Stomach (tissue), 19 donors: ENCODE data around the gene VCY1B. TPM values are rescaled to one million over a fixed set of nuclear protein-coding genes. Genes with fewer than 3 reads are reported as not detected.
"Not testable (repeated sequence)": the region's sequence is repeated elsewhere in the genome, so short reads cannot be mapped to it uniquely, and the experiment has no call there.

ENCODE experiments used
- DNase-seq, 2 donors: peaks; one replicate each; pipeline versions ENCODE4 v3.0.0 to v3.0.0-alpha.2; 2013 to 2019
- H3K27ac ChIP-seq, 5 donors: fragments of 200-600 bp in 4 of 5; sonication (generic) in 4 of 5; one replicate each; pipeline ENCODE4 v1.5.1; 2013 to 2019; ENCODE audit warnings: mild to moderate bottlenecking in 1 of 5, moderate library complexity in 1 of 5
- H3K27me3 ChIP-seq, 3 donors: fragments of 200-600 bp; sonication (generic); one replicate each; pipeline ENCODE4 v1.5.1; 2017 to 2019; ENCODE audit warnings: mixed run types in 1 of 3
- H3K36me3 ChIP-seq, 4 donors: fragments of 200-600 bp; sonication (generic); 1 replicate in 3 of 4; 2 replicates in 1 of 4; pipeline ENCODE4 v1.5.1; 2016 to 2019
- H3K4me1 ChIP-seq, 4 donors: fragments of 200-600 bp; sonication (generic); one replicate each; pipeline ENCODE4 v1.5.1; 2016 to 2019
- H3K4me3 ChIP-seq, 4 donors: fragments of 200-600 bp; sonication (generic) in 3 of 4; one replicate each; pipeline ENCODE4 v1.5.1; 2016 to 2019; ENCODE audit warnings: mild to moderate bottlenecking in 1 of 4
- H3K9me3 ChIP-seq, 4 donors: fragments of 200-600 bp; sonication (generic); one replicate each; pipeline ENCODE4 v1.5.1; 2016 to 2019
- EP300 ChIP-seq: sonication (generic); formaldehyde crosslinking; IDR thresholded peaks from one replicate; pipeline ENCODE4 v1.6.1; 2017; ENCODE audit warnings: antibody characterized with exemption
- POLR2A ChIP-seq, 4 donors: fragments of 450-650 bp; IDR thresholded peaks; one replicate each; pipeline ENCODE4 v1.6.1; 2016; ENCODE audit warnings: antibody characterized with exemption in 4 of 4, control low read depth in 2 of 4, mild to moderate bottlenecking in 1 of 4, moderate library complexity in 1 of 4
- POLR2AphosphoS5 ChIP-seq, 3 donors: sonication (generic); formaldehyde crosslinking; IDR thresholded peaks; one replicate each; pipeline ENCODE4 v1.6.1; 2016; ENCODE audit warnings: antibody characterized with exemption in 3 of 3
- WGBS, 5 donors: extraction: QIAGEN DNeasy Blood & Tissue Kit in 3 of 5; methylation state at CpG; one replicate each; pipeline versions ENCODE4 v1.1.5 to v1.1.7; 2013 to 2018; 5-methylcytosine and 5-hydroxymethylcytosine counted together
- intact Hi-C: fragments of 100-400 bp; cut with DNase I; formaldehyde crosslinking; loops from one replicate; pipeline ENCODE4 v1.15.1; 2023; ENCODE audit warnings: low total_unique reads
- long read RNA-seq, 10 donors: transcript quantifications; one replicate each; lab custom pipeline, GENCODE V29; 2026
- polyA plus RNA-seq, 3 donors: library from polyadenylated mRNA; stranded (reverse); fragments of 200-250 nt; gene quantifications; one replicate each; pipeline ENCODE4 v1.2.3, GENCODE V29; 2013
- total RNA-seq, 5 donors: library from RNA; depleted of rRNA; stranded (reverse); fragments of >200 nt; gene quantifications; one replicate each; pipeline versions ENCODE4 v1.1.0 to v1.2.3, GENCODE V29; 2014 to 2016
- TF ChIP-seq, protein P1 (sequence below), 7 experiments: fragments of 450-650 bp in 4 of 7; fragments of 200-600 bp in 3 of 7; sonication (generic) in 3 of 7; IDR thresholded peaks; one replicate each; pipeline ENCODE4 v1.5.1; 2016 to 2019; ENCODE audit warnings: antibody characterized with exemption in 7 of 7, control low read depth in 2 of 7, mild to moderate bottlenecking in 1 of 7
- donor health status: healthy with polysubstance abuse.
- donor health status: Bipolar disorder and iron deficiency.
- donor health status: healthy.

The VCY1B gene
- total RNA-seq = not detected
- polyA plus RNA-seq = not detected
- long read RNA-seq, donor 1 = 0 reads
- long read RNA-seq, donor 2 = 0 reads
- long read RNA-seq, donor 3 = 0 reads
- long read RNA-seq, donor 4 = 0 reads
- long read RNA-seq, donor 5 = 0 reads
- long read RNA-seq, donor 6 = 0 reads
- long read RNA-seq, donor 7 = 0 reads
- long read RNA-seq, donor 8 = 0 reads
- long read RNA-seq, donor 9 = 0 reads
- long read RNA-seq, donor 10 = 0 reads

DNA sequence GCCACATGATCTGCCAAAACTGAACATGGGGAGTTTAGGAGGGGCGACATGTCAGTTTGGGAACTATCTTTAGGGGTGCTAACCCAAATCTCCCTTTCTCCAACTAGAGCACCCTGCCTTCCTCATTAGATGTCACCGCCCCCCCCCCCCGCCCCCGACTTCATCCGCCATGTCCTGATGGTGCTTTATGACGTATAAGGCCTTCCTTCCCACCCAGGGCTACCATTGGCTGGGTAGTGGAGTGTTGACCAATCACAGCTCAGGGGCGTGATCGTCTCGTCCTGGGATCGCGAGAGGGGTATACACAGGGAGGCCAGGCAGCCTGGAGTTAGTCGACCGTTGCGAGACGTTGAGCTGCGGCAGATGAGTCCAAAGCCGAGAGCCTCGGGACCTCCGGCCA, at the start of gene VCY1B:
Gene VCY1B, plus strand, starts transcription at position 301 of the 400 bp plus-strand sequence. Its CDS starts 63 bp downstream, at position 364.
- H3K4me1 ChIP-seq, H3K36me3 ChIP-seq, H3K27me3 ChIP-seq, intact Hi-C loops, H3K9me3 ChIP-seq, H3K4me3 ChIP-seq, H3K27ac ChIP-seq, DNase-seq: not testable (repeated sequence)
- no CpG with 5 or more reads among the region's 19 CpGs for WGBS, 5 donors

DNA sequence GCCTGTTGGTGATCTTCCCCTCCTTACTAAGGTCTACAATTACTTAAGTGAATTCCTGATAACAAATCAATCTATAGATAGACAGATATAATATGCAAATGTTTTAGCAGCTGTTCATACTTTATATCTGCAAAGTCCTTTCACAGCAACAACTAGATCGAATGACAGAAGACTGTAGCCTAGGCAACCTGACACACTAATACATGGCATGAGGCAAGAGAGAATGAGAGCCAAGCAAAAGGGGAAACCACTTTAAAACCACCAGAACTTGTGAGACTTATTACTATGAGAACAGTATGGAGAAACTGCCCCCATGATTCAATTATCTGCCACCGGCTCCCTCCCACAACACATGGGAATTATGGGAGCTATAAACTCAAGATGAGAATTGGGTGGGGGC, 44.1 kb upstream of the VCY1B start:
- H3K4me3 ChIP-seq, H3K36me3 ChIP-seq, H3K27ac ChIP-seq, H3K9me3 ChIP-seq, H3K4me1 ChIP-seq, intact Hi-C loops, H3K27me3 ChIP-seq, DNase-seq: not testable (repeated sequence)
- WGBS, 5 donors = no CpG with 5 or more reads among the region's 2 CpGs

DNA sequence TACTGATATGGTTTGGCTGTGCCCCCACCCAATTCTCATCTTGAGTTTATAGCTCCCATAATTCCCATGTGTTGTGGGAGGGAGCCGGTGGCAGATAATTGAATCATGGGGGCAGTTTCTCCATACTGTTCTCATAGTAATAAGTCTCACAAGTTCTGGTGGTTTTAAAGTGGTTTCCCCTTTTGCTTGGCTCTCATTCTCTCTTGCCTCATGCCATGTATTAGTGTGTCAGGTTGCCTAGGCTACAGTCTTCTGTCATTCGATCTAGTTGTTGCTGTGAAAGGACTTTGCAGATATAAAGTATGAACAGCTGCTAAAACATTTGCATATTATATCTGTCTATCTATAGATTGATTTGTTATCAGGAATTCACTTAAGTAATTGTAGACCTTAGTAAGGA, 25.6 kb upstream of the VCY1B start:
- H3K36me3 ChIP-seq, DNase-seq, H3K27me3 ChIP-seq, H3K4me3 ChIP-seq, H3K4me1 ChIP-seq, intact Hi-C loops, H3K27ac ChIP-seq, H3K9me3 ChIP-seq: not testable (repeated sequence)
- no CpG with 5 or more reads among the region's 2 CpGs for WGBS, 5 donors

DNA sequence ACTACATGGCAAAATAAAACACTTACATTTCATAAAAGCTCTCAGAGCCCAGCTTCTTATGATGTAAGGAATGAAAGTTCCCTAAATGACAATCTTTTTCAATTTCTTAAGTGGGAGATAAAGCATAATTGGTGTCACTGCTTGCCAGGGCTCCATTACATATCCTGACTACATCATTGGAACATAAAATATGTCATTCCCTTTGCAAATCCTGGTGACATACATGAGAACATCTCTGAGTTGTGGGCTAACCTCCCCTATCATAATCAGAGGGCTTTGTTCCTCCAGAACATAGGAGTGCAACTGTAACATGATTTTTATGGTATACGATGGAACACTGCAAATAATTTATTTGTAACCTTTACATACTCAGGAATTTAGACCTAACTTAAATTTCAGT, 29.9 kb downstream of the VCY1B start:
- Histone ChIP-seq H3K27ac (no peak overlapping the region), H3K4me1 (no peaks in the 10 kb centered on the region), H3K27me3 (no peaks in the 10 kb centered on the region), H3K36me3 (no peaks in the 10 kb centered on the region), H3K4me3 (no peak overlapping the region), H3K9me3 (no peaks in the 10 kb centered on the region)
- TF ChIP-seq, protein P1, sequence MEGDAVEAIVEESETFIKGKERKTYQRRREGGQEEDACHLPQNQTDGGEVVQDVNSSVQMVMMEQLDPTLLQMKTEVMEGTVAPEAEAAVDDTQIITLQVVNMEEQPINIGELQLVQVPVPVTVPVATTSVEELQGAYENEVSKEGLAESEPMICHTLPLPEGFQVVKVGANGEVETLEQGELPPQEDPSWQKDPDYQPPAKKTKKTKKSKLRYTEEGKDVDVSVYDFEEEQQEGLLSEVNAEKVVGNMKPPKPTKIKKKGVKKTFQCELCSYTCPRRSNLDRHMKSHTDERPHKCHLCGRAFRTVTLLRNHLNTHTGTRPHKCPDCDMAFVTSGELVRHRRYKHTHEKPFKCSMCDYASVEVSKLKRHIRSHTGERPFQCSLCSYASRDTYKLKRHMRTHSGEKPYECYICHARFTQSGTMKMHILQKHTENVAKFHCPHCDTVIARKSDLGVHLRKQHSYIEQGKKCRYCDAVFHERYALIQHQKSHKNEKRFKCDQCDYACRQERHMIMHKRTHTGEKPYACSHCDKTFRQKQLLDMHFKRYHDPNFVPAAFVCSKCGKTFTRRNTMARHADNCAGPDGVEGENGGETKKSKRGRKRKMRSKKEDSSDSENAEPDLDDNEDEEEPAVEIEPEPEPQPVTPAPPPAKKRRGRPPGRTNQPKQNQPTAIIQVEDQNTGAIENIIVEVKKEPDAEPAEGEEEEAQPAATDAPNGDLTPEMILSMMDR (IDR thresholded peaks at IDR 0.05) = no peak
- TF ChIP-seq POLR2AphosphoS5 (IDR thresholded peaks at IDR 0.05) = no peak
- no peak for TF ChIP-seq EP300
- TF ChIP-seq POLR2A (IDR thresholded peaks at IDR 0.05) = no peak
- WGBS, 5 donors = 83 to 95% (median 95%) methylated on average over 1 of the region's 1 CpG; no CpG with 5 or more reads in 2 of the 5 donors
- intact Hi-C loops = no loop called here
- DNase-seq = no peak

Other genes with a start within 250 kb of the VCY1B start
- gene VCY, start 69.8 kb upstream of the VCY1B start, total RNA-seq = not detected
- not detected for gene VCY, start 69.8 kb upstream of the VCY1B start, polyA plus RNA-seq